GM12801 (cell line): ENCODE measurements around the gene ARHGAP10.

Experiments used
- TF ChIP-seq, protein P1 (sequence below): IDR thresholded peaks from one replicate; pipeline ENCODE4 v1.5.1; 2011; ENCODE audit warnings: control low read depth; ENCODE audit not compliant: insufficient read length; ENCODE audit errors: extremely low read depth

The ARHGAP10 gene

DNA sequence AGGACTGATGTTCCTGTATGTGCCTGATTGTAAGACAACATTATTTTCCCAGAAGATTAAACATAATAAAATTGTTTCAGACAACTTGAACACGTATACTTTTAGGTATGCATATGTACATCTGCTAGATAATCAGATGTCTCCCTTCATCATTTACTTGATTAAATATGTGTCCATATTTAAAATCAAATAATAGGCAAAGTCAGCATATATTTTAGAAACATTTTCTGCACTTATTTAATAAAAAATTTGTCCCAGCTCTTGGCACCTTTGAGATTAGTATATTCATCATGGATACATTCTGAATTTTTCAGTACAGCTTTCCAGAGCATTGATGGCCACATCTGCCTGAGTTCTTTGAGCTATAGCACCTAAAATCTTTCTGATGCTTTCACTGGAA is 106.0 kb downstream of the ARHGAP10 start:
- TF ChIP-seq, protein P1, sequence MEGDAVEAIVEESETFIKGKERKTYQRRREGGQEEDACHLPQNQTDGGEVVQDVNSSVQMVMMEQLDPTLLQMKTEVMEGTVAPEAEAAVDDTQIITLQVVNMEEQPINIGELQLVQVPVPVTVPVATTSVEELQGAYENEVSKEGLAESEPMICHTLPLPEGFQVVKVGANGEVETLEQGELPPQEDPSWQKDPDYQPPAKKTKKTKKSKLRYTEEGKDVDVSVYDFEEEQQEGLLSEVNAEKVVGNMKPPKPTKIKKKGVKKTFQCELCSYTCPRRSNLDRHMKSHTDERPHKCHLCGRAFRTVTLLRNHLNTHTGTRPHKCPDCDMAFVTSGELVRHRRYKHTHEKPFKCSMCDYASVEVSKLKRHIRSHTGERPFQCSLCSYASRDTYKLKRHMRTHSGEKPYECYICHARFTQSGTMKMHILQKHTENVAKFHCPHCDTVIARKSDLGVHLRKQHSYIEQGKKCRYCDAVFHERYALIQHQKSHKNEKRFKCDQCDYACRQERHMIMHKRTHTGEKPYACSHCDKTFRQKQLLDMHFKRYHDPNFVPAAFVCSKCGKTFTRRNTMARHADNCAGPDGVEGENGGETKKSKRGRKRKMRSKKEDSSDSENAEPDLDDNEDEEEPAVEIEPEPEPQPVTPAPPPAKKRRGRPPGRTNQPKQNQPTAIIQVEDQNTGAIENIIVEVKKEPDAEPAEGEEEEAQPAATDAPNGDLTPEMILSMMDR: no peak

DNA sequence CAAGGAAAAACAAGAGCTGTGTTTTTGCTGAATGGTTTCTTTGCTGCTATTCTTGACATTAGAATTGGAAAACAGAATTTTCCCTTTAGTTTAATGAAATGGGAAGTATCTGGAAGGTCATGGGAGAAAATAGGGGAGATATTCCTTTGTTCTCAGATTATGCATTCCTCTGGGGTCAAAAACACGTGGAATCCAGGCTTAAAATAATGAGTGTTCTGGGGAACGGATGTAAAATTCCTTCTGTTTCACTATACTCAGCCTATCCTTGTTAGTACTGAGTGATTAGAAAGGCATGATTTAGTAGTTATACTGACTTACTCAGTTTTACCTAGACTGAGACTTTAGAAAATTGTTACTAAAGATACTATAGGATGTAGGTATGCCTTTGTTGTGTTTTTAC is 107.3 kb downstream of the ARHGAP10 start:
- TF ChIP-seq, protein P1: no peak

DNA sequence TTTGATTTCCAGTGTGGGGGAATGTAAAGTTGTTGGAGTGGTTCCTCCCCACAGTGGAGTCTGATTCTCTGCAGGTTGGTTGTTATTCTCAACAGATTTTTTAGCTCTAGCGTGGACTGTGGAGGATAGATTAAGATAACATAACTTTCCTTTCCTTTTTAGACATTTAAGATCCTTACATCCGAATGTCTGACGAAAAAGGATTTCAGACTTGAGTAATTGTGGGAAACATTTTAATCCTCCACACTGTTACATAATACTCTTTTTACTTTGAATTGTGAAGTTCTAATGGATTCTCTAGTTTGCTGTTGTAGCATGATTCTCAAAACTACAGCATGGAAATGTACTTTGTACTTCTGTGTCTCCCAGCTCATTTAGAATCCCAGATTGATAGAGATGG is 107.8 kb downstream of the ARHGAP10 start:
- TF ChIP-seq, protein P1: no peak

DNA sequence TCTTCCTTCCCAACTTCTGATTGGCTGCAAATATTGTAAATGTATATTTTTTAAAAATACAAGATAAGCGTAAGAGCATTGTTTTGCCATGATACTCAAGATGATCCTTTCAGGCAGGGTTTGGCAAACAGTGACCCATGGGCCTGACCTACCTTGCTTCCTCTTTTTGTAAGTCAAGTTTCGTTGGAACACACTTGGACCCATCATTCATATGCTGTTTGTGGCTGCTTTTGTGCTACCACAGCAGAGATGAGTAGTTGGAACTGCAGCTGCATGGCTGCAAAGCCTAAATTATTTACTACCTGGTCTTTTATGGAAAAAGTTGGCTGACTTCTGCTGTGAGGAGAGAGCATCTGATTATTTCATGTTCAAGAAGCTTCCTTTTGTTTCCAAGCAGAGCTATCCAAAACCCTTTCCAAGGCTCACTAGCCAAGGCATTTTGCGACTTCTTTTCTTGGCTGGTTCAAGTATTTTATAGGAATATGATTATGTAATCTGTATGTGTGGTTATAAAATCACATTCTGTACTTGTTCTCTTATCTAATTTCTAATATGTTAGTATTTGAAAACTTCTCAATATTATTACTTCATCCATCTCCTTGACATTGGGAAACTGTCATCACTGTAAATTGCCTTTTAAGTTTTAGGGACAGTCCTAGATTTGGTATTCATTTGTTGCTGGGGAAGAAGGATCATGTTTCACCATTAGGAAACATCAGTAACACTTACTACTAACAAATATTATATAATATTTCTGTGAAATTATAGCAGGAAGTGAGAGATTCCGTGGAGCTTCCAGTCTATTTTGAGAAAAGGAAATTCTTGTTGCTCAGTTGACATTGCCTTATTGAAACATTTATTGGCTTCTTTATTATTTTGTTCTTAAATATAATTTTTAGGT is 109.2 kb downstream of the ARHGAP10 start:
- TF ChIP-seq, protein P1: no peak

DNA sequence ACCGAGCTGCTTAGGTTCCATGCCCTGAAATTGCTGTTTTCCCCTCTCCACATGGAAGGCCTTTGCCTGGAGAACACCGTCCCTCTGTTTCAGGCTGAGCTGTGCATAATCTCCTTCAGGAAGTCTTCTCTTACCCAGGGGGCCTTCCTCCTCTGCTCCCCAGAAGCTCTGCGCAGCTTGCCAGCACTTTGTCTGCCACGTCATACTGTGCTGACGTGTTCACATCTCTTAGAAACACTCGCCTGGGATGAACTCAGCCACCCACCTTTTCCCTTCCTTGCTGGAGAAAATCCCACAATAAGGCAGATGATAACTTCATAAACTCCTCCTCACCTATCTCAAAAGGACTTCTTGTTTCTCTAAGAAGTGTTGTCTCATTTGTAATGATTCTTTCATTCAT is 110.7 kb downstream of the ARHGAP10 start:
- TF ChIP-seq, protein P1: no peak

DNA sequence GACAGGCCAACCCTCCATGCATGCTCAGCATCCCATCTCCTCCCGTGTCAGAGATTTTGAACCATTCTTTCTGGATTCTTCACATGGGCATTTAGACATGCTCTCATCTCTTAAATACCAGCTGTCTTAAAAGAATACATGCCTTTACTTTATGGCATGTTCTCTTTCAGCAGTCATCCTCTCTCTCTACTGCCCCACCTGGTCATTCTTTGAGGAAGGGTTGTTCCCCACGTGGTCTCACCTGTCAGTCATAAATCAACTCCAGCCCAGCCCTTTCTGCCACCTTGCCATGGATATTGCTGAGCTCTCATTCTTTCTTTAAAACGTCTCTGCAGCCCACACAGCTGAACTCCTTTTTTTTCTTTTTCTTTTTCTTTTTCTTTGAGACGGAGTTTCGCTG is 111.3 kb downstream of the ARHGAP10 start:
- TF ChIP-seq, protein P1: no peak

DNA sequence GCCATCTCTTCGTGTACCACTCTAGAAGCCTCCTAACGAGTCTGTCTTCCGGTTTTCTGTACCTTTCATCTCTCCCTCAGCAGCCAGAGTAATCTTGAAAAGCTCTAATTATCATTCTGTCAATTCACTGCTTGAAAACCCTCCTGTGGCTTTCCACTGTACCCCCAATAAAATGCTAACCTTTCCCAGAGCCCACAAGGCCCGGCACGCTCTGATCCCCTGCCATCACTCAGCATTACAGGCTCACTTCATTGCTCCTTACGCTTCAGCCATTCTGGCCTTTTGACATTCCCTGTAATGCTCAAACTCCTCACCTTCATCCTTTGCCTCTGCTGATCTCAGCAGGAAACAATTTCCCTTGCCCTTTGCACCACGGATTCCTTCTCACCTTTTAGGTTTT is 112.9 kb downstream of the ARHGAP10 start:
- TF ChIP-seq, protein P1: no peak
